Cerebellar nuclear complex (tissue), 1 donor: ENCODE data around the gene PHF2.

Source experiments
- DNase-seq, 2 experiments: peaks; one replicate each; lab custom pipeline; 2025; lab: John Stamatoyannopoulos, UW

PHF2 gene

GRCh38 chr9:93568169-93568568, 8.2 kb upstream of the PHF2 start:
- no peak for DNase-seq

- DNase-seq, result no peak
Observed at GRCh38 chr9:93569621-93570174, 6.7 kb upstream of the PHF2 start.

GRCh38 chr9:93572221-93572620, 4.2 kb upstream of the PHF2 start:
- no peak for DNase-seq

- no peak for DNase-seq
Observed at GRCh38 chr9:93572636-93573515, 3.5 kb upstream of the PHF2 start.

- DNase-seq, result no peak
Observed at GRCh38 chr9:93573516-93573828, 2.9 kb upstream of the PHF2 start.

GRCh38 chr9:93574091-93574899, 2.1 kb upstream of the PHF2 start:
- no peak for DNase-seq

- DNase-seq, result no peak
Observed at GRCh38 chr9:93574900-93575795, 1.2 kb upstream of the PHF2 start.

- no peak for DNase-seq
Observed at GRCh38 chr9:93575796-93576257, 557 bp upstream of the PHF2 start.

GRCh38 chr9:93577078-93577974, 942 bp downstream of the PHF2 start:
- no peak for DNase-seq

- no peak for DNase-seq
Observed at GRCh38 chr9:93577975-93578682, 1.7 kb downstream of the PHF2 start.

- DNase-seq, result no peak
Observed at GRCh38 chr9:93578844-93579243, 2.5 kb downstream of the PHF2 start.

GRCh38 chr9:93579711-93580516, 3.5 kb downstream of the PHF2 start:
- no peak for DNase-seq

- no peak for DNase-seq
Observed at GRCh38 chr9:93580654-93581380, 4.4 kb downstream of the PHF2 start.

- DNase-seq, result no peak
Observed at GRCh38 chr9:93582115-93582514, 5.7 kb downstream of the PHF2 start.

- no peak for DNase-seq
Observed at GRCh38 chr9:93582550-93582949, 6.2 kb downstream of the PHF2 start.

- no peak for DNase-seq
Observed at GRCh38 chr9:93585259-93585658, 8.9 kb downstream of the PHF2 start.

GRCh38 chr9:93585695-93586094, 9.3 kb downstream of the PHF2 start:
- no peak for DNase-seq

GRCh38 chr9:93586290-93587057, 10.1 kb downstream of the PHF2 start:
- DNase-seq, result no peak
